GM18870 (cell line): ENCODE measurements around the gene ADARB2.

Source experiments
- ATAC-seq: cut with Tn5 transposase; IDR thresholded peaks from one replicate; pipeline ENCODE4 v1.9.1; 2021; ENCODE audit warnings: moderate library complexity; ENCODE audit not compliant: unreplicated experiment

ADARB2 gene

DNA sequence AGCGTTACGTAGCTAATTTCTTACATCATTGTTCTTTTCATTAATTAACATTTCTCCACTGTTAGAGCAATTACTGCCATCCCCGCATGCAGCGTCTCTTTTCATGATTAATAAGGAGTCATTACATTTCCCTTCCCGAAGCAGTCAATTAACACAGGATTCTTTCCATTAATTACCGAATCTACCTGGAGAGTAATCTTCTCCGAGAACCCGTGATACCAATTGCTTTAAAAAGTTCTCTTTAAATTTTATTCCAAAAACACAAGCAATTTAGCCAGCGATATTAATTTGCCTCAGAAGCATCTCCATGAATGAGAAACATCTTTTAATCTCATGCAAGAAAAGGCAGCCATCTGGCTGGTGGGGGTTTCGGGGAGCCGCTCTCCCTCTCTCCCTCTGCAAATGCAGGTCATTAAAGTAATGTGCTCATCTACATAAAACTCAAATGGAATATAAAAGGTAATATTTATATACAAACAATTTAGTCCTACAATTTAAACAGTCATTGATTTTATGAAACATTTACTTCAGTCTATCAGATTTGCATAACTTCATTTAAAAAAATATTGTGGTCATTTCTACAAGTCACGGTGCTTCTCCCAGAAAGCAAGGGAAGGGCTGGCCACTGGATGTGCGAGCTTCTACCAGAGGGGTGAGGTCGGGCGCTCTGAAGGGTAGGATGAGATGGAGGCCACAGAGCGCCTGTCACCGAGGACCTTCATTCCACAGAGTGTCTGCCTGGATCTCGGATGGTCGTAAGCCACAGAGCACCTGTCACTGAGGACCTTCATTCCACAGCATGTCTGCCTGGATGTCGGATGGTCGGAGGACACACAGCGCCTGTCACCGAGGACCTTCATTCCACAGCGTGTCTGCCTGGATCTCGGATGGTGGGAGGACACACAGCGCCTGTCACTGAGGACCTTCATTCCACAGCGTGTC is 536.2 kb downstream of the ADARB2 start:
- ATAC-seq = no peak

DNA sequence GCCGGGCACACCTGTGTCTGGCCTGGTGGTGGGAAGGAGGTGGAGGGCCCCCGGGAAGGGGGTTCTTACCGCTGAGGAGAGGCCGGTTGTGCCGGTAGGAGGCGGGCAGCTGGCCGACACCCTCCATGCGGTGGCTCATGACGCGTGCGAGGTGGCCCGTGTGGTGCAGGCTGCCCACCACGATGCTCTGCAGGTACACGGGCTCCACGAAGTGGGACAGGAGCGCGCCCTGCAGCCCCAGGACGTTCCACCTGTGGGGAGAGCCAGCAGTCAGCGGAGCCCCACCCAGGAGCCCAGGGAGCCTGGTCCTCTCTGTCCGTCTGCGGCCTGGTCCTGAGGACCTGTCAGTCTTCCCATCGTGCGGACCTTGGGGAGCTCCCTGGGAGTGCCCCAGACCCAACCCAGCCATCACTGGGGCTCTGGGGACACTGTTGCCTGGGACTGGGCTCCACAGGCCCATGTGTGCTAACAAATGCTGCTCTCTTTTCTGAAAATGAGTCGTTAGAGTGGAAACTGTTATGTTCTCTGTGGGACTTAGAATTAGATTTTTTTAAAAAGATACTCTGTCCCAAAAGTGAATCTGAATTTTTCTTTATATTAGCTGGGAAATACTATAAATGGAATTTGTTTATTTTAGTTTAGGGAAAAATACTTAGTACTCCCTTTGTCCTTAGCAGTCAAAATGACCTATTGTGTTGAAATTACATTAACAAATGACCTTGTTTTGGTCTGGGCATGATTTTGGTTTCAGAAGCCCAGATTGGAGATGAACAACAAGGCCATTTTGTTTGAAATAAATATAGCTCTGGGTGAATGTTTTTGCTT is 537.2 kb downstream of the ADARB2 start:
- no peak for ATAC-seq

DNA sequence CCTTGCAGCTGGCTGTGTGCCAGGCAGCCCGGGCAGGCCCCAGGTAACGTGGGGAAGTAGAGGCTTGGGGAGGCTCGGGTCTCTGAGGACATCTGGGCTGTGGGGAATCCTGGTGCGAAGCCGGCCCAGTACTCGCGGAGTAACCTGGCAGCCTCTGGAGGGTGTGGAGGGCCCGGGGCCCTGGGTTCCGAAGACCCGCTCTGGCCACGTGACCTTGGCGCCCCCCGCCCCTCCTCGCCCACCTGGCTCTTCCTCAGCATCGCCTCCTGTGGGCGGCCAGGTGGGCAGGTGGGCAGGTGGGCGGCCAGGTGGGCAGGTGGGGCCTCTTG is 538.0 kb downstream of the ADARB2 start:
- no peak for ATAC-seq

DNA sequence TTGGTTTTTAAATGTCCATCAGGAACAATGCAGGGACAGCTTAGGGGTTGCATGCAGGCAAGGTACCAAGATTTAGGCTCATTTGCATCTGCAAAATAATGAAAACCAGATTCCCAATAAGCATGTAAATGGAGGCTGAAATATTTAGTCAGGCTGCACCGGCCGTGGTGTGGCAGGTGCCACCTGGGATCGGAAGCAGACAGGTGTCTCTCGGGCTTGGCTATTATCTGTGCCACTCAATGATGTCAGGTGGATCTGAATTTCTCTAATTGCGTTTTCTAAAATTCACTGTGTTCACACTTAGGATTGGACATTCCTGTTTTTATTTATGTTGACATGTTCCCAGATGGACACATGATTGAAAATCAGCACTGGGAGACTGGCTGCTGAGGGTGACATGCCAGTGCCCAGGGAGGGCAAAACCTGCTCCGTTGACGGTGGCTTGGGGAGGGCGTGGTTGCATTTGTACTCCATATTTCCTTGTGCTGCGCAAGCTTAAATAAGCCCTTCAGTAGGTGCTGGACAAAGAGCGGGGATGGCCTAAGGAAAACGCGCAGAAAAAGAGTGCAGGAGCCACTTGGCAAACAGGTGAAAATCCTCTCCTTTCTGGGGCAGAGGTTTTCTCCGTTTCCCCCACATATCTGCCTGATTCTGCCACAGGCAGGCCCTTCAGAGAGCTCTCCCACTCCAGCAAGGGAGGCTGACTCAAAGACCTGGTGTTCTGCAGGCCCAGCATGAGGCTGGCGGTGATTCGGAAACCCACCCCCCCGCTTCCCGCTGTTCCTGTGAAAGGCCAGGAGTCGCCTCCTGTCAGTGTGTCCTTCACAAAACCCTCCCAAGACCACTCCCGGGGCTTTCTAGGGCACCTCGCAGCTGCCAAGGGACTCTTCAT is 538.6 kb downstream of the ADARB2 start:
- no peak for ATAC-seq

DNA sequence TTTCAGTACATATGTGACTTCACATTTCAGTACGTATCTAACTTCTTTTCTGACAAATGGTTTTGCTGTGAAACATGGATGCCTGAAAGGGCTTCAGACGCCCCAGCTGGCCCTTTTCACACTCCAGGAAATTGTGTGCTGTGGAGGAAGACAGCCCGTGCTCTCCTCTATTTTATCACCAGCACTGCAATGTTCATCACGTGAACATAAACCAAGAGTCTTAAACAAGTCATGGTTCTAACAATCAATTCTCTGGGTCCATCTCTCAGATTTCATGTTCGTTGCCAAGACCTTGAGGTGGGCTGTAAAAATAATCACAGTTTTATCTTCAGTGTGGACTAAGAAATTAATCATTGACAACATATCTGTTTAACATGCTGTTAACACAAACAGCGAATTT is 539.9 kb downstream of the ADARB2 start:
- no peak for ATAC-seq

DNA sequence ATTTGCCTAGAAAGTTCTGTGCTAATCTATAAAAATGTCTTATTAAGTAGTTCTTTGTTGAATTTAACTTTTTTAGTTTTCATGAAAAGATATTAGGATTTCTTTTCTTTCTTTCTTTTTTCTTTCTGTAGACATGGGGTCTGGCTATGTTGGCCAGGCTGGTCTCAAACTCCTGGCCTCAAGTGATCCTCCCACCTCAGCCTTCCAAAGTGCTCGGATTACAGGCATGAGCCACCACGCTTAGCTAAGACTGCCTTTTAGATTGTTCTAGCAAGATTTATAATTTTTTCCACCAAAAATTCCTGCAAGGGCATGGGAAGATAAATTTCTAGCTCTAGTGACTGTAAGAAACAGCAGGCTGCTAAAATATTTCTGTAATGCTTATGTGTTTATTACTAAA is 540.7 kb downstream of the ADARB2 start:
- no peak for ATAC-seq

DNA sequence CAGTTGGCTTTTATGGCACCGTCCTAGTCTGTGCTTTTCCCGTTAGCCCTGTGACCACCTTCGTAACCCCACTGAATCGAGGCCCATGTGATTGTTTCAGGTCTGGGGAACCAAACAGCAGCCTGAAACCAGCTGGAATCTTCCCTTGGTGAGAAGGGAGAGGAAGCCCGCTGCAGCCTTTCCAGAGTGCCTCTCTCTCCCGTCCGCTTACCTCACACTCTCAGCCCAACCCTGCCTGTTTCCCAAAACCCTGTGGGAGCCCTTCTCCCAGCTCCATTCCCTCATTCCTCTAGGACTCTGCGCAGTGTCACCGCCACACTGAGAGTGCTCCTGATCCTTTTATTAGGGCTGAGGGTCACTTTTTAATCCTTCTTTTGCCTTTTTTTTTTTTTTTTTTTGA is 541.5 kb downstream of the ADARB2 start:
- ATAC-seq = no peak

DNA sequence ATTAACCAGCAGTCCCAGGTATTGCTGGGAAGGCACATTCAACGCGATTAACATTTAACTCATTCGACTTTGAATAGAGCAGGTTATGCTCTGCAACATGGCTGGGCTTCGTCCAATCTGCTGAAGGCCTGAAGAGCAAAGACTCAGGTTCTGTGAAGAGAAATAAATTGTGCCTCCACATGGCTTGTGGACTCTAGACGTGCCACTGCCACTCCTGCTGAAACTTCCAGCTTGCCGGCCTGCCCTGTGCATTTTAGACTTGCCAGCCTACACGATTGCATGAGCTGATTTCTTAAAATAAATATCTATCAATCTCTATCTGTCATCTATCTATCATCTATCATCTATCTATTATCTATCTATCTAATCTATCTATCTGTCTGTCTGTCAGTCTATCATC is 543.2 kb downstream of the ADARB2 start:
- ATAC-seq = no peak

DNA sequence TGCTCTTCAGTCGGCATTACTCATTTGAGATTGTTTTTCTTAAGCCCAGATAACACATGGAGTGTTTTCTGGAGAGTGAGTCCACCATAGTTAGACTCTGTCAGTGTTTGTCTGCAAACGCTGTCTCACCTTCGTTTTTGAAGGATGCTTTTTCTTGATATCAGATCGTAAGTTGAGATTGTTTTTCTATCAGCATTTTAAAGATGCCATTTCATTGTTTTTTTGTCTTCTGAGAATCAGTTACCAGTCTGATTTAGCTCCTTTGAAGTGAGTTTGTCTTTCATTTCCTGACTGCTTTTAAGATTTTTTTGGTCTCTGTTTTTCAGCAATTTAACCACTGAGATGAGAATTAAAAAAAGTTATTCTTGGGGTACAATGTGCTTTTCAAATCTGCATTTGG is 543.8 kb downstream of the ADARB2 start:
- ATAC-seq = no peak

DNA sequence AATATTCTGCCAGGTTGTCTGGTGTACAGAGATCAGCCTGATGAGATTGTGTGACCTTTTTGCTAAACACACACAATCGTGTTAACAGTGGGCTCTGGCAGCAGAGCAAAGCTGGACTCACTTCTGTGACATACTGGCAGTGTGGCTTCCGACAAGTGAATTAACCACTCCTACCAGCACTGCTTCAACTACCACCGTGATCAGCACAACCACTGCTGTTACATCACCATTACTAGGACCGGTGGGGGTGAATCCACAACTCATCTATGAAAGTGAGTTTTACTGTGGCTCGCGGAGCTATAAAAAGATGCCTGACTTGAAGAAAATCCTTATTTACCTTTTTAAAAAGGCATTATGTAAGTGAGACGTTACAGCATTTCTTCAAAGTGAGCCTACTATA is 545.6 kb downstream of the ADARB2 start:
- no peak for ATAC-seq

DNA sequence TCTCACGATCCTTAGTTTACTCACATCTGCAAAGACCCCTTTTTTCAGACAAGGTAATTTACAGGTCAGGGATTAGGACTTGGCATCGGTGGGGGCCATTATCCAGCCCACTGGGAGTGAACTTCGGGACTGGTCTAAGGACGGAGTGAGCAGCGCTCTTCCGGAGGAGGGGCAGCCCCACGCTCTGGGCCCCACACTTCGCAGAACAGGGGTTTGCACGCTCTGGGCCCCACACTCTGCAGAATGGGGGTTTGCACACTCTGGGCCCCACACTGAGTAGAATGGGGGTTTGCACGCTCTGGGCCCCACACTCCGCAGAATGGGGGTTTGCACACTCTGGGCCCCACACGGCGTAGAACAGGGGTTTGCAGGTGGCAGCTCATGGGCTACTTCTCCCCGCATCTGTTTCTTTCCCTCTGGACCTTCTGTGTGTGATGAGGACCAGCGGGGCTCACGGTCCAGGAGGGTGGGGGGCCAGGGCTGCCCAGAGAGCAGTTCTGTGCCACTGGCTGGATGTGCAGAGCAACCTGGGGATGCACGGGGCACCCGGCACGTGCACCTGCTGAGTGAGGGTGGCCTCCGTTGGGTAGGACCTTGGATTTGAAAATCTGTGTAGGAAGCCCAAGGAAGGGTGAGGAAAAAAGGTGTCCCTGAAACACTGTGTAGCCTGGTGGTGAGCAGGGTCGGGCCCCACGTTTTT is 546.4 kb downstream of the ADARB2 start:
- no peak for ATAC-seq

DNA sequence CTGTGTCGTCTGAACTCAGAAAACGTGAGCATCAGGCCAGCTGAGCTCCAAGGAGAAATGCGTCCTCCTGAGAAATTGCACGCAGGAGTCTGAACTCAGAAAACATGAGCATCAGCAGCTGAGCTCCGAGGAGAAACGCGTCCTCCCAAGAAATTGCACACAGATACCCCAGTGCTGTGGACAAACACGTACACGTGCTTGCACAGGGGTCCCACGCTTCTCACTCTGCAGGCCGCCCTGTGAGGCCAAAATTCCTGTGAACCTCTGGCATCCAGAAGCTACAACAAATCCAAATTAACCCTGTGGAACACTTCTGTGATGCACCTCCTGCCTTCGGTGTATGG is 547.3 kb downstream of the ADARB2 start:
- ATAC-seq = no peak

DNA sequence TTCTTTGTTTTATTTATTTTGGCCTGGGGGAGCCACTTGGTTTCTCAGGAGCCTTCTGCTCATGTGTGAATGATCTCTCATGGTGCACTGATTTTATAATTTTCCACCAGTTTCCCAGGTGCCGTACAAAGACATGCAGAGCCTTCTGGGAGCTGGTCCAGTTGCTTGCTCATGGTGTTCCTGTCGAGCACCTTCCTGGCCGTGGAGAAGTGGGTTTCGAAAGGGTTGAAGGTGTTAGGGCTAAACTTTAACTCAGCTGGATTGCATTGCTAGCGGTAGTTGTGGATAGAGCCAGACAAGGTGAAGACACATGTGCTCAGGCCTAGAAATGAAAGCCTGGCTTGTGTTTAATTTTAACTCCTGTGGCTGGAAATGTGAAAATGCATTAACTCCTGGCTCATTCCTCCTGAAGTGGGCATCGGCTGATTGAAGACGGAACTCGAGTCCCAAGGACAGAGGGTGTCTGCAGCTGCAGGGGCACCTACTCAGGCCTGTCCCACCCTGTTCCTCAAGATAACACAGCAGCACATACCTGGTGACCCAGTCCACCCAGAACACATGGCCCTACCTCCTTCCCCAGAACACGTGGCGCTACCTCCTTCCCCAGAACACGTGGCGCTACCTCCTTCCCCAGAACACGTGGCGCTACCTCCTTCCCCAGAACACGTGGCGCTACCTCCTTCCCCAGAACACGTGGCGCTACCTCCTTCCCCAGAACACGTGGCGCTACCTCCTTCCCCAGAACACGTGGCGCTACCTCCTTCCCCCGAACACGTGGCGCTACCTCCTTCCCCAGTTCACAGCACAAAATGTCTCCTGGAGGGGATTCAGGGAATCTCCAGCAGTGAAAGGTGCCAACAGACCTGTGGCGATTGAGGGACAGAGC is 547.9 kb downstream of the ADARB2 start:
- ATAC-seq = no peak

DNA sequence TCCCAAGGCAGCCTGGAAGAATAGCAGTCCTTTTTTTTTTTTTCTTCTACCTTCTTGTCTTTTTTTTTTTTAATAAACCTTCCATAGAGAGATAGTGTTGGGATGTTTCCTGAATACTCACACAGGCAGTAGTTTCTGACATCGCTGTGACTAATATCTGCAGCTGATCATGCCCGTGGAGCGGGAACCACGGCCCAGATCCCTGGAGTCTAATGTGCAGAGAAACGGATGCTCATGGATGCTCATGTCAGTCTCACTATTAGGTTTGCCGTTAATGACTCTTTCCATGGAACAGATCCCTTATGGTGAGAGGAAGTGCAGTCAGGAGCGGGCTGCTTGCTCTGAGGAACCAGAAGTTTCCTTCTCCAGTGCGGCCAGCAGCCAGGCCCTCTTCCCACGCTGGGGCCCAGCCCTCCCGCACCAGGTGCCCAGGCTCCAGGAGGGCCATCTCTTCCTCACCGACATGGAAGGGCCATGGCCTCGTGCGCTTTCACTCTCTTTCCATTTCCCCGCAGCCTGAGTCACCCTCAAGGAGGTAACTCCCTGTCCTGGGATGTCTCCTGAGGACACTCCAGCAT is 548.7 kb downstream of the ADARB2 start:
- no peak for ATAC-seq

DNA sequence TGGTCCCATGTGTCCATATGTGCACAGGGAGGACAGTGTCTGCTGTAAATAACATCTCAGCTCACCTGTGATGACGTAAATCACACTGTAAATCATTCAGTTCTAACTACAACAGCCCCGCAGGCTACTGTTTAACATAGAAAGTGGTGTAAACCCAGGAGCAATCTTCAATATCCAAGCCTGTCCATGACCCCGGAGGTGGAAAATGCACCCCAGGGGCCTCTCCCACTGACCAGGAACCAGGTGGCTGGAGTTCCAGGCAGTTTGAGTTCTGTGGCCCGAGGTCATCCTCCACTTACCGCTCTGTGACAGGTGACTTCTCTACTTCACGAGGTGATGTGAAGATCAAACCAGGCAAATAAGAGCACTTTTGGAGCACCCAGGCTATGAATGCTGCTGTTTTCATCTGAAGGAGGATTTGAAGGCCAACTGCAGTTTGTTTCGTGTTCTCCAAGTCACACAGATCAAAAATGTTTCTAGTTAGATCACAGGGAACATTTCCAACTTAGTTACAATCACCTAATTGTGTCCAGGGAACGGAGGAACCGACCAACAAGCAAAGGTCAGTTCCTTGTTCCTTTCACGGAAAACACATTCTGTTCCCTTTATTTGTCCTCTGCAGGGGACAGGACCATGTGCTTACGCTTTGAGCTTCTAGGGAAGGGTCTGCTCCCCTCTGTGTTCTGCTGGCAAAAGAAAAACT is 549.3 kb downstream of the ADARB2 start:
- ATAC-seq = no peak

DNA sequence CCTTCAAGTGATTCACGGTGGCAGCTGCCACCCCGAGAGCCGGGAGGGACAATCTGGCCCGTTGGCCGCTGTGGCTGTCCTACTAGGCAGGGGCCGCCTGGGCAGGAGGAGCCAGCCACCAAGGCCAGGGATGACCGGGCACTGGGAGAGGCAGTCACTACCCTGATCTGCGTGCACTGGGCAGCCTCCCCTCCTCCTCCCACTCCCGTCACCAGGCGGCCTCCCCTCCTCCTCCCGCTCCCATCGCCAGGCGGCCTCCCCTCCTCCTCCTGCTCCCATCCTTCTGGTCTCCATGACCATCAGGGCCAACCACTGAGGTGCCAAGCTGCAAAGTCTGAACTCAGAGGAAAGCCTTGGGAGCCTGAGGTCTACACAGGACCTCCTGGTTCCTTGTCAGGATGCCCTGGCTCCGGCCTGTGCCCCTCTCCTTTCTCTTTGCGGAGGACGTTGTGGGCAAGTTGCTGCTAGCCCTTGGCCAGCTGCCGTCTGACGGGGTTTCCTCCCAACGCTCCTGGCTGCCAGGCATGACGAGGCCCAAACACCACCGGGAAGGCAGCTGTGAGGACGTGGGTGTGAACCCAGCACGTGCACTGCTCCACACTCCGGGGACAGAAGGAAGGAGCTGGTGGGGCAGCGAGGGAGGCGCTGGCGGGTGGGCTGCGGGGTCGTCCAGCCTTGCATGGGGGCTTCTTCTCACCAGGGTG is 550.0 kb downstream of the ADARB2 start:
- no peak for ATAC-seq

DNA sequence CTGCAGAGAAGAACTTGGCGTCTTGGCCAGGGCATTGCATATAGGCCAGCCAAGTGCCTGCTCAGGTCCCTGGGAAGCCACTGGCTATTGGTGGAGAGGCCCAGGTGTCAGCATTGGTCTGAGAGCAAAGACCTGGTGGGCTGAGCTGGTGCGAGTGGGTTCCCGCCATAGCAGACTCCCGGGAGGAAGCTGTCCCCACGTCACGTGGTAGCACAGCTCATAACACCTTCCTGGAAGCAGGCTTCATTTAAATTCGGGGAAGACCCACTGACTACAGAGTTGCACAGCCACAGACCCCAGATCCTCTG is 550.7 kb downstream of the ADARB2 start:
- no peak for ATAC-seq

DNA sequence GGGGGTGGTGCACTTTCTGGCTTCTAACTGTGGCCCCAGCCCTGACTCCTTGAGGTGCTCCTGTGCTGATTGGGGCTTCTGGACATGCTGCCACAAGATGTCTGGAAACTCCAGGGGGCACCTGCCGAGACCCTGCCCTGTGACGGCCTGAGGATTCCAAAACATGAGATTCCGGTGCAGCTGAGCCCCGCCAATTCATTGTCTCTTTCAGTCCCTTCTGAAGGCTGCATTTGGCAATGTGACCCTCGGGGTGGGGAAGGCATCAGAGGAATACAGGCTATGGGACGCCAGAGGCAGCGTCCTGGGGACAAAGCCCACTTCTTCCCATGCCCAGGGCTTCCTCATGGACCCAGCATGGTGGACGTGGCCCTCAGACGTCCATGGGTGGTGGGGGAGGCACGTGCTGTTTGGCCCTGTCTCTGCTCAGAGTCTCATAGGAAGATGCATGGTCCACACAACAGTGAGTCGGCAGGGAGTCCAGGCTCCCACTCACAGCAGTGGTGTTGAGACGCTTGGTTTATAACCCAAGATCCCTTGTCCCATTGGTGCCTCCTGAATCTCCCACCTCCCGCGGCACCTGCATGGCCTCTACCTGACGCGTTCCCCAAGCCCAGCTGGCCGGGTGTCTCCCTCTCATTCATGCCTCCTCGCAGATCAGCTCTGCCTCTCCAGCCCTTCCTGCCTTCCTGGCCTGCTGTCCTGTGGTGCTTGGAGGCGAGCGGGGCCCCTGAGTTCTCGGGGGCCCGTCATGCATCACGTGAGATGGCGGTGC is 551.2 kb downstream of the ADARB2 start:
- no peak for ATAC-seq
